HG02852 (cell line): Measurements from ENCODE around the gene SSH3.
"Not testable (repeated sequence)": the region's sequence is repeated elsewhere in the genome, so short reads cannot be mapped to it uniquely, and the experiment has no call there.

Experiments
- ATAC-seq: cut with Tn5 transposase; IDR thresholded peaks from one replicate; pipeline ENCODE4 v1.9.1; 2021; ENCODE audit warnings: mild to moderate bottlenecking, moderate library complexity; ENCODE audit not compliant: unreplicated experiment

Gene SSH3

GRCh38 chr11:67309661-67310061 lies 6.3 kb downstream of the SSH3 start:
- no peak for ATAC-seq

GRCh38 chr11:67310246-67311050 lies 7.1 kb downstream of the SSH3 start:
- ATAC-seq = no peak

- ATAC-seq = no peak
These were observed 7.8 kb downstream of the SSH3 start for GRCh38 chr11:67311051-67311555.

- no peak for ATAC-seq
These were observed 8.3 kb downstream of the SSH3 start for GRCh38 chr11:67311556-67312082.

GRCh38 chr11:67312187-67313021 lies 9.1 kb downstream of the SSH3 start:
- ATAC-seq = no peak

- no peak for ATAC-seq
These were observed 10.0 kb downstream of the SSH3 start for GRCh38 chr11:67313125-67313890.

GRCh38 chr11:67314218-67314617 lies 10.9 kb downstream of the SSH3 start:
- ATAC-seq = no peak

- ATAC-seq = no peak
These were observed 12.1 kb downstream of the SSH3 start for GRCh38 chr11:67315325-67315909.

GRCh38 chr11:67316882-67317204 lies 13.5 kb downstream of the SSH3 start:
- no peak for ATAC-seq

GRCh38 chr11:67317205-67317887 lies 14.0 kb downstream of the SSH3 start:
- peak; percentile 81 for ATAC-seq

- no peak for ATAC-seq
These were observed 14.7 kb downstream of the SSH3 start for GRCh38 chr11:67317888-67318555.

GRCh38 chr11:67318876-67319275 lies 15.5 kb downstream of the SSH3 start:
- ATAC-seq = not testable (repeated sequence)

GRCh38 chr11:67320011-67320410 lies 16.7 kb downstream of the SSH3 start:
- no peak for ATAC-seq

- no peak for ATAC-seq
These were observed 17.4 kb downstream of the SSH3 start for GRCh38 chr11:67320691-67321090.

GRCh38 chr11:67321313-67321871 lies 18.1 kb downstream of the SSH3 start:
- ATAC-seq = no peak

GRCh38 chr11:67322049-67322448 lies 18.7 kb downstream of the SSH3 start:
- no peak for ATAC-seq

- ATAC-seq = no peak
These were observed 20.2 kb downstream of the SSH3 start for GRCh38 chr11:67323526-67323925.

- ATAC-seq = no peak
These were observed 28.9 kb downstream of the SSH3 start for GRCh38 chr11:67332081-67332691.

- no peak for ATAC-seq
These were observed 33.9 kb downstream of the SSH3 start for GRCh38 chr11:67337257-67337656.
